KMS-11 (cell line): Measurements from ENCODE around the gene IGF2R.

ENCODE experiments used
- H2AFZ ChIP-seq: fragments of 200-600 bp; sonication (generic); 2 replicates; pipeline ENCODE4 v1.6.1; 2016; ENCODE audit warnings: antibody characterized with exemption, mixed run types, low read depth
- H3K27ac ChIP-seq: fragments of 200-600 bp; sonication (generic); 2 replicates; pipeline ENCODE4 v1.6.1; 2016; ENCODE audit warnings: mild to moderate bottlenecking, mixed run types
- H3K27me3 ChIP-seq: fragments of 200-600 bp; sonication (generic); 2 replicates; pipeline ENCODE4 v1.6.1; 2017; ENCODE audit warnings: mild to moderate bottlenecking, low read depth, mixed run types, moderate library complexity; ENCODE audit not compliant: insufficient read depth
- H3K36me3 ChIP-seq: fragments of 200-600 bp; sonication (generic); 2 replicates; pipeline ENCODE4 v1.6.1; 2017; ENCODE audit warnings: mild to moderate bottlenecking, mixed run types; ENCODE audit not compliant: insufficient read depth
- H3K4me1 ChIP-seq: fragments of 200-600 bp; sonication (generic); 2 replicates; pipeline ENCODE4 v1.6.1; 2016; ENCODE audit warnings: mild to moderate bottlenecking, low read depth, mixed run types; ENCODE audit not compliant: poor library complexity, severe bottlenecking
- H3K4me2 ChIP-seq: fragments of 200-600 bp; sonication (generic); 2 replicates; pipeline ENCODE4 v1.7.0; 2016; ENCODE audit warnings: mild to moderate bottlenecking, mixed run types
- H3K4me3 ChIP-seq: fragments of 200-600 bp; sonication (generic); IDR thresholded peaks from 2 replicates; pipeline ENCODE4 v1.6.1; 2017; ENCODE audit warnings: low read depth, low read length, mixed read lengths; ENCODE audit not compliant: insufficient read depth
- H3K79me2 ChIP-seq: fragments of 200-600 bp; sonication (generic); 2 replicates; pipeline ENCODE4 v1.6.1; 2016; ENCODE audit warnings: low read depth, mixed run types; ENCODE audit not compliant: insufficient read depth
- H3K9ac ChIP-seq: fragments of 200-600 bp; sonication (generic); 2 replicates; pipeline ENCODE4 v1.6.1; 2016; ENCODE audit warnings: mild to moderate bottlenecking, mixed run types
- H4K20me1 ChIP-seq: fragments of 200-600 bp; sonication (generic); 2 replicates; pipeline ENCODE4 v1.6.1; 2016; ENCODE audit warnings: mild to moderate bottlenecking, mixed run types; ENCODE audit not compliant: insufficient read depth
- TF ChIP-seq, protein P1 (sequence below): fragments of 200-600 bp; sonication (generic); conservative IDR thresholded peaks from 2 replicates; pipeline ENCODE4 v1.6.1; 2017; ENCODE audit warnings: low read depth, mild to moderate bottlenecking, antibody characterized with exemption, low read length, moderate library complexity, mixed read lengths

IGF2R gene

DNA sequence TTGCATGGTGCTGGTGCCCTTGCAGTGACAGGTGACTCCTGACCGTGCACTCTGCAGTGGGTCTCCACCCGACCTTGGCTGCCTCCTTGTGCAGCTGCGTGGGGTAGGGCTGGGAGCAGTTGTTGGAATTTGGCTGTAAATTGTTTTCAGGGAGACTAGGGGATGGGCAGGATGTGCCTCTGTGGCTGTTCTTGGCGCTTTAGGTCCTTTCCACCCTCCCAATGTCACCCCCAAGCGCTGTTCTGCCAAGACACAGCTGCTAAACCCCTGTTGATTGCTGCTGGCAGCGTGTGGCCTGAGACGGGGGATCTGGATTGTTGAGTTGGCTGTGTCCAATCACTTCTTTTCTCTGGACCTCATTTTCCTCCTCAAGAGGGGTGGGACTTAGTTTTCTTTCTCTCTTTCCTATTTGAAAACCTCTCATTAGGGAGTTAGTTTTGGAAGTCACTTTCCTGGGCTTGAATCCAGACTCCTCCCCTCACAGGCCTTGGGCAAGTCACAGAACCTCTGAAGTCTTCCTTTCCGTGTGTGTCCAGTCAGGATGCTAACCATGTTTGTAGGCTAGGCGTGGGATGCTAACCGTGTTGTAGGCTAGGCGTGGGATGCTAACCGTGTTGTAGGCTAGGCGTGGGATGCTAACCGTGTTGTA is 8.5 kb downstream of the IGF2R start:
- Histone ChIP-seq H3K4me2 (peak overlapping the region; percentile 100), H3K9ac (no peak overlapping the region), H3K4me1 (peaks cover 100% of the 10 kb centered on the region), H3K79me2 (peaks cover 98% of the 10 kb centered on the region), H3K4me3 (no peak overlapping the region), H2AFZ (no peak overlapping the region), H3K36me3 (no peaks in the 10 kb centered on the region), H3K27me3 (no peaks in the 10 kb centered on the region), H3K27ac (peak overlapping the region; percentile 91), H4K20me1 (peaks cover 1% of the 10 kb centered on the region; the same call in 1 of the 2 replicates)
- TF ChIP-seq, protein P1, sequence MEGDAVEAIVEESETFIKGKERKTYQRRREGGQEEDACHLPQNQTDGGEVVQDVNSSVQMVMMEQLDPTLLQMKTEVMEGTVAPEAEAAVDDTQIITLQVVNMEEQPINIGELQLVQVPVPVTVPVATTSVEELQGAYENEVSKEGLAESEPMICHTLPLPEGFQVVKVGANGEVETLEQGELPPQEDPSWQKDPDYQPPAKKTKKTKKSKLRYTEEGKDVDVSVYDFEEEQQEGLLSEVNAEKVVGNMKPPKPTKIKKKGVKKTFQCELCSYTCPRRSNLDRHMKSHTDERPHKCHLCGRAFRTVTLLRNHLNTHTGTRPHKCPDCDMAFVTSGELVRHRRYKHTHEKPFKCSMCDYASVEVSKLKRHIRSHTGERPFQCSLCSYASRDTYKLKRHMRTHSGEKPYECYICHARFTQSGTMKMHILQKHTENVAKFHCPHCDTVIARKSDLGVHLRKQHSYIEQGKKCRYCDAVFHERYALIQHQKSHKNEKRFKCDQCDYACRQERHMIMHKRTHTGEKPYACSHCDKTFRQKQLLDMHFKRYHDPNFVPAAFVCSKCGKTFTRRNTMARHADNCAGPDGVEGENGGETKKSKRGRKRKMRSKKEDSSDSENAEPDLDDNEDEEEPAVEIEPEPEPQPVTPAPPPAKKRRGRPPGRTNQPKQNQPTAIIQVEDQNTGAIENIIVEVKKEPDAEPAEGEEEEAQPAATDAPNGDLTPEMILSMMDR = no peak

DNA sequence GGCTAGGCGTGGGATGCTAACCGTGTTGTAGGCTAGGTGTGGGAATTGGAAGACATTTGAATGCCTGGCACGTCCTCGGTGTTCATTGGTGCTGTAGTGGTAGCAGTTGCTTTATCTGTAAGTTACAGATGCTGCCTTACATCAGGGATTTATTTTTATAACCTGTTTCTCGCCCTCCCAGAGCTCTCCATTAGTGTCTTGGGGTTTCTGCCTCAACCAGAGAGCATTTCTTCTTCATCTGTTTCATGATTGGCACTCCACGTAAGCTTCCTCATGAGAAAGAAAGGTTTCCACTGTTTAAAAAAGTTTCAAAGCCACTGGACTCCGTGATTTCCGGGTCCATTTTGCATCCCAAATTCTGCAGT is 9.0 kb downstream of the IGF2R start:
- TF ChIP-seq, protein P1 = no peak
- Histone ChIP-seq H3K27ac (peak overlapping the region; percentile 91), H3K36me3 (no peaks in the 10 kb centered on the region), H3K4me2 (peak overlapping the region; percentile 100), H3K9ac (peak overlapping the region; percentile 54), H3K79me2 (peaks cover 98% of the 10 kb centered on the region), H3K4me1 (peaks cover 100% of the 10 kb centered on the region), H3K4me3 (no peak overlapping the region), H2AFZ (no peak overlapping the region), H3K27me3 (no peaks in the 10 kb centered on the region), H4K20me1 (peaks cover 5% of the 10 kb centered on the region; the same call in 1 of the 2 replicates)

DNA sequence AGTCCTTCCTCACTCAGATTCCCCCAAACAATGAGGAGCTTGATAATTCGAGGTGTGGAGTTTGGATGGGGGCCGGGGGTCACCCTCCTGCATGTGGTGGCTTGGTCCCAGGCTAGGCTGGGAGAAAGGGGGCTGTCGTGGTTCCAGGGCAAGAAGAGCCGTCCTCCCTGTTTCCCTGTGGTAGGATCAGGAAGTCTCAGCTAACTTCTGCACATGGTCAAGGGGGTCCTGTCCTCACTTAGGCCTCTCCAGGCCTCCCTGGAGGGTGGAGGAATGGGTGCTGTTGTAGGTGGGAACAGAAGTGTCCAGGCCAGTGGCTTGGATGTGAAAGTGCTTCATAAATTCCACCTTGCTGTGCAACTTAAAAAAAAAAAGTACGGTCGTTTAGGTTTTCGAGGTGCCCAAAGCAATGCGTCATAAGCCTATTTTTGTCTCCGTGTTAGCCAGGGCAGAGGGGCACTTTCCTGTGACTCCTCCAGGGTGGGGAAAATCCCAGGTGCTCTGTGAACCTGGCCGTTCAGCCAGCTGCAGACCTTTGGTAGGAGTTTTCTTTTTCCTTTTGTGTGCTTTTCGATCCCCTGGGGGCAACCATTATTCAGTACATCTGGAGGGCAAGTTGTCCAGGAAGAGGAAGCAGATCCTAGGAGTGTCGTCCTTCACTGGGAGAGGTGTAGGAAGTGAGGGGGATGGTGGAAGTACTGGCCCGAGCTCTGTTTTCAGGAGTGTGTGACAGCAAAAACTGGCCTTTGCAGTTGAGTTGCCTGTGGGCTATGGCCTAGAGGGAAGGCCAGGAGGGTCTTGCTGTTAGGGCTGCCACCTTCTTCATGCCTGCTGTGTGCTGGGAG is 9.6 kb downstream of the IGF2R start:
- peak overlapping the region; percentile 3; the same call in 1 of the 2 replicates for H2AFZ ChIP-seq
- H3K27ac ChIP-seq = peak overlapping the region; percentile 91
- H4K20me1 ChIP-seq = peaks cover 9% of the 10 kb centered on the region
- peak overlapping the region; percentile 54 for H3K9ac ChIP-seq
- no peaks in the 10 kb centered on the region for H3K36me3 ChIP-seq
- TF ChIP-seq, protein P1 = no peak
- peaks cover 98% of the 10 kb centered on the region for H3K79me2 ChIP-seq
- H3K4me3 ChIP-seq = no peak overlapping the region
- peaks cover 100% of the 10 kb centered on the region for H3K4me1 ChIP-seq
- H3K27me3 ChIP-seq = no peaks in the 10 kb centered on the region
- peak overlapping the region; percentile 100 for H3K4me2 ChIP-seq

DNA sequence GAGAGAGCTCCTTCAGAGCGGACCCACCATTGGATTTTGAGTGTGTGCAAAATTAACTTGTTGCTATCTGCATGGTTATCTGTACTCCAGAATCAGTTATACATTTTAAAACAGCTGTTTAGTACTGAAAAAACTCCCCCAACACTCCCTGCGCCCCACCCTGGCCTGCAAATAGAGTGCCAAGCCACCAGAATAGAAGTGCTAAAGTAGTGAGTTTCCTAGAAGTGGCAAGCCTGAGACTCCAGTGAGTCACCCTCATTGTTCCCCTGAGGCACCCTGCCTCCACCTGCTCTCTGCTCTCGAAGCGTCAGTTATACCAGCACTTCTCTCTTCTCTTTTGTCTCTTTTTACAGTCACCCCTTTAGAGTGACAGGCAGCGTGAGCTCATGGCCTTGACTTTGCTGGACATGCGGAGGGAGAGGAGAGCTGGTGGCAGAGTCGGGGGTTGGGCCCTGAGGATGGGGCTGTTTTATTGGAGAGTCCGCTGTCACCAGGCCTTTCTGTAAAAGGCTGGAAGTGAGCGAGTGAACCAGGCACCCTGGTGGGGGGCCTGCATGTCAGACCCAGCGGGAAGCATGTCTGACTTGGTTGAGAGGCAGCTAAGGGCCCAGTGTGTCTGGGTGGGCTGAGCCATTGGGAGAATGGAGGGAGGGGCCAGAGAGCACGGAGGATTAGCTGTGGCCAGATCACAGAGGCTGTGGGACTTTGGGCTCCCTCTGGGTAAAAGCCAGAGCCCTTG is 10.4 kb downstream of the IGF2R start:
- TF ChIP-seq, protein P1 = no peak
- no peak overlapping the region for H3K4me3 ChIP-seq
- peaks cover 100% of the 10 kb centered on the region for H3K4me1 ChIP-seq
- peaks cover 16% of the 10 kb centered on the region for H4K20me1 ChIP-seq
- H3K36me3 ChIP-seq = no peaks in the 10 kb centered on the region
- no peaks in the 10 kb centered on the region for H3K27me3 ChIP-seq
- peak overlapping the region; percentile 54 for H3K9ac ChIP-seq
- H3K27ac ChIP-seq = peak overlapping the region; percentile 91
- H3K4me2 ChIP-seq = peak overlapping the region; percentile 100
- H3K79me2 ChIP-seq = peaks cover 98% of the 10 kb centered on the region
- peak overlapping the region; percentile 3; the same call in 1 of the 2 replicates for H2AFZ ChIP-seq
